ENCODE results near the gene WDR33. TPM values are rescaled to one million over a fixed set of nuclear protein-coding genes. Genes with fewer than 3 reads are reported as not detected.
A peak's percentile ranks its signal among the peaks of the same experiment; 100 is the strongest.
"Not testable (repeated sequence)": the region's sequence is repeated elsewhere in the genome, so short reads cannot be mapped to it uniquely, and the experiment has no call there.

The WDR33 gene
- total RNA-seq, 2 experiments from 2014 or later = 61.1 to 63.2 TPM

DNA sequence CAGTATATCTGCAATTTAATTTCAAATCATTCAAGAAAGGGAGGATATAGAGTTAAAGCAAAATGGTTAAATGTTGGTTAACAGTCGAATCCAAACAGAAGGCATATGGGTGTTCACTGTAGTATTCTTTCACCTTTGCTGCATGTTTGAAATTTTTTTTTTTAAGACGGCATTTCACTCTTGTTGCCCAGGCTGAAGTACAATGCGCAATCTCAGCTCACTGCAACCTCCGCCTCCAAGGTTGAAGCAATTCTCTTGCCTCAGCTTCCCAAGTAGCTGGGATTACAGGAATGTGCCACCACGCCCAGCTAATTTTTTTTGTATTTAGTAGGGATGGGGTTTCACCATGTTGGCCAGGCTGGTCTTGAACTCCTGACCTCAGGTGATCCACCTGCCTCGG is 4.1 kb downstream of the WDR33 start:
- H3K27me3 Mint-ChIP-seq (ENCODE audit: low read depth); H3K27ac Mint-ChIP-seq; H3K4me3 Mint-ChIP-seq; H3K9me3 Mint-ChIP-seq; DNase-seq; intact Hi-C loops (cut with micrococcal nuclease): not testable (repeated sequence)
- CTCF ChIA-PET = interaction anchor here (0.7 kb wide), 1 partner anchor 65 kb away, joined by 4 read pairs; no protein-coding TSS in a partner anchor
- Mint-ChIP-seq H3K4me1 (ENCODE audit: low read depth) (peaks cover 58% of the 10 kb centered on the region), H3K36me3 (ENCODE audit: low read depth) (peaks cover 17% of the 10 kb centered on the region)

DNA sequence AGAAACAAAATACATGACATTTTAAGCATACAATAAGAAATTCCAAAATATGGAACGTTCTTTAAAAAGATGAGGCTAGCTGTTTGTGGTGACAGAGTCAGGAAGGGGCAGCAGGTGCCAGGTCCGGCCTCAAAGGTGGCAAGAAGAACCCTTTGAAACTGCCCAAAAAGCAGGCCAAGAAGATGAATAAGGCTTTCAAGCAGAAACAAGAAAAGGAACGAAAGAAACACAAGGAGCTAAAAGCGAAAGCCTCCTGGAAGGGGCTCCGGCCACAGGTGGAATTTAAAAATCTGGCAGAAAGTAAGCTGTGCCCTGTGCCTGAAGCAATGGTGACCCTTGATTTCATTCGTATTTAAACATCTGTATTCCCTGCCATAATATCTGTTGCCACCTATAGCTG is 5.5 kb downstream of the WDR33 start:
- Mint-ChIP-seq H3K36me3 (ENCODE audit: low read depth) (peaks cover 21% of the 10 kb centered on the region), H3K9me3 (no peaks in the 10 kb centered on the region), H3K27me3 (ENCODE audit: low read depth) (no peaks in the 10 kb centered on the region), H3K4me1 (ENCODE audit: low read depth) (peaks cover 65% of the 10 kb centered on the region), H3K27ac (no peak overlapping the region), H3K4me3 (no peak overlapping the region)
- CTCF ChIA-PET = no interaction called here
- no peak for DNase-seq
- intact Hi-C loops (cut with micrococcal nuclease) = no loop called here

DNA sequence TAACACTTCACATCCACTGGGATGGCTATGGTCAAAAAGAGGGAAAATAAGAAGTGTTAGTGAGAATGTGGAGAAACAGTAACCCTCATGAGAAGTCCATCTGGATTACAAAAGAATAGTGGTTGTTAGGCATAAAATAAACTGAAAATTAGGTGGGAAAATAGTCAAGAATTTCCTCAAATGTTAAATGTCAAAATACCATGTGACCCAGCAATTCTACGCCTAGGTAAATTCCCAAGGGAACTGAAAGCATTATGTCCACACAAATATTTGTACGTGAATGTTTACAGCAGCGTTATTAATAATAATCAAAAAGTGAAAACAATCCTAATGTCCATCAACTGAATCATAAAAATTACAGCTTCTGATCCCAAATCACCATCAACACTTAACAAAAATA is 11.0 kb downstream of the WDR33 start:
- no peak for DNase-seq
- no peak overlapping the region for H3K27ac Mint-ChIP-seq
- H3K36me3 Mint-ChIP-seq (ENCODE audit: low read depth) = peaks cover 24% of the 10 kb centered on the region
- H3K4me3 Mint-ChIP-seq = no peak overlapping the region
- no peaks in the 10 kb centered on the region for H3K27me3 Mint-ChIP-seq (ENCODE audit: low read depth)
- H3K9me3 Mint-ChIP-seq = no peaks in the 10 kb centered on the region
- H3K4me1 Mint-ChIP-seq (ENCODE audit: low read depth) = peaks cover 63% of the 10 kb centered on the region
- CTCF ChIA-PET = interaction anchor here (1.1 to 1.3 kb wide), 2 partner anchors 11 to 46 kb away, joined by 3 to 6 read pairs; partner anchors contain the start of gene WDR33
- intact Hi-C loops (cut with micrococcal nuclease) = no loop called here

DNA sequence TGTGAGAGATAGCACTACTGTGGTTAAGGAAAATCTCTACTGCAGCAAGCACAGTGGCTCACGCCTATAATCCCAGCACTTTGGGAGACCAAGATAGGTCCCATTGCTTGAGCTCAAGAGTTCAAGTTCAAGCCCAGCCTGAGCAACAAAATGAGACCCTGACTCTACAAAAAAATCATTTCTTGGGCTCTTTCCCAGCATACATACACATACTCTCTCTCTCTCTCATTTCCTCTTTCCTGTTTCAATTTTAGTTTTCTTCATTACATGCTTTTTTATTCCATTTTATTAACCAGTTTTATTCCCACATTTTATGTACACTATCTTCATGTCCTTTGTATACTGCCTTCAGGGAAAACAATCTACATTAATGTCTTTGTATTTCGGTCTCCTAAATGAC is 14.6 kb downstream of the WDR33 start:
- Mint-ChIP-seq H3K4me1 (ENCODE audit: low read depth) (peaks cover 62% of the 10 kb centered on the region), H3K27ac (peak overlapping the region; percentile 58)

DNA sequence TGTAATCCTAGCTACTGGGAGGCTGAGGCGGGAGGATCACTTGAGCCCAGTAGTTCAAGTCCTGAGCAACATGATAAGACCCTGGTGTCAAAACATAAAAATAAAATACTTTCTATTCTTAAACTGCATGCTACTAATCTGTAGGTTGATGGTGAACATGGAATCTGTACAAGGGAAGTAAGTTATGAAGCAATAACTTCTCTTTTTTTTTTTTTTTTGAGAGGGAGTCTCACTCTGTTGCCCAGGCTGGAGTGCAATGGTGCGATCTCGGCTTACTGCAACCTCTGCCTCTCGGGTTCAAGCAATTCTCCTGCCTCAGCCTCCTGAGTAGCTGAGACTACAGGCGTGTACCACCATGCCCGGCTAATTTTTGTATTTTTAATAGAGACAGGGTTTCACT is 16.1 kb downstream of the WDR33 start:
- Mint-ChIP-seq H3K36me3 (ENCODE audit: low read depth) (peaks cover 19% of the 10 kb centered on the region), H3K4me1 (ENCODE audit: low read depth) (peaks cover 55% of the 10 kb centered on the region)
- intact Hi-C loops (cut with micrococcal nuclease); DNase-seq; H3K27me3 Mint-ChIP-seq (ENCODE audit: low read depth); H3K9me3 Mint-ChIP-seq; H3K27ac Mint-ChIP-seq; H3K4me3 Mint-ChIP-seq: not testable (repeated sequence)
- CTCF ChIA-PET = interaction anchor here (0.9 kb wide), 1 partner anchor 14 kb away, joined by 5 read pairs; no protein-coding TSS in a partner anchor

More for the DNA sequence above, 14.6 kb downstream of the WDR33 start:
- Mint-ChIP-seq H3K36me3 (ENCODE audit: low read depth) (peaks cover 22% of the 10 kb centered on the region), H3K4me3 (no peak overlapping the region), H3K27me3 (ENCODE audit: low read depth) (no peaks in the 10 kb centered on the region), H3K9me3 (no peaks in the 10 kb centered on the region)
- CTCF ChIA-PET = interaction anchor here (0.7 kb wide), 1 partner anchor 192 kb away, joined by 3 read pairs; no protein-coding TSS in a partner anchor
- no peak for DNase-seq
- intact Hi-C loops (cut with micrococcal nuclease) = no loop called here

DNA sequence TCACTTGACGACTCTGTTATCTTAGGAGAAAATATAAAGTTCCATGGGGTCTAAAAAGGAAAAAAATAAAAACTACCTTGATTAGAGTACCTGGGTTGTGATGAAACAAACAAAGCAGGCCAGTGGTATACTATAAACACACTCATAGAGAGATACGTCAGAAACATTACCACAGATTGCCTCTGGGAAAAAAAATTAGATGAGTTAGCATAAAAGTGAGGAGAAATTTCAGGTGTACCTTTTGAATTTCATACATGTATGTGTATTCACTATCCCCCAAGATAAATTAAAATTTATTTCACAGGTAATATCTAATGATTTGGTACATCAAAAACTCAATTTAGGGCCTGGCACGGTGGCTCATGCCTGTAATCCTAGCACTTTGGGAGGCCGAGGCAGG is 18.2 kb downstream of the WDR33 start:
- CTCF ChIA-PET = interaction anchor here (0.6 kb wide), 1 partner anchor 49 kb away, joined by 3 read pairs; no protein-coding TSS in a partner anchor
- no peak for DNase-seq
- Mint-ChIP-seq H3K4me1 (ENCODE audit: low read depth) (peaks cover 44% of the 10 kb centered on the region), H3K27me3 (ENCODE audit: low read depth) (no peaks in the 10 kb centered on the region), H3K9me3 (peaks cover 2% of the 10 kb centered on the region), H3K4me3 (no peak overlapping the region), H3K36me3 (ENCODE audit: low read depth) (peaks cover 16% of the 10 kb centered on the region), H3K27ac (no peak overlapping the region)
- intact Hi-C loops (cut with micrococcal nuclease) = no loop called here

DNA sequence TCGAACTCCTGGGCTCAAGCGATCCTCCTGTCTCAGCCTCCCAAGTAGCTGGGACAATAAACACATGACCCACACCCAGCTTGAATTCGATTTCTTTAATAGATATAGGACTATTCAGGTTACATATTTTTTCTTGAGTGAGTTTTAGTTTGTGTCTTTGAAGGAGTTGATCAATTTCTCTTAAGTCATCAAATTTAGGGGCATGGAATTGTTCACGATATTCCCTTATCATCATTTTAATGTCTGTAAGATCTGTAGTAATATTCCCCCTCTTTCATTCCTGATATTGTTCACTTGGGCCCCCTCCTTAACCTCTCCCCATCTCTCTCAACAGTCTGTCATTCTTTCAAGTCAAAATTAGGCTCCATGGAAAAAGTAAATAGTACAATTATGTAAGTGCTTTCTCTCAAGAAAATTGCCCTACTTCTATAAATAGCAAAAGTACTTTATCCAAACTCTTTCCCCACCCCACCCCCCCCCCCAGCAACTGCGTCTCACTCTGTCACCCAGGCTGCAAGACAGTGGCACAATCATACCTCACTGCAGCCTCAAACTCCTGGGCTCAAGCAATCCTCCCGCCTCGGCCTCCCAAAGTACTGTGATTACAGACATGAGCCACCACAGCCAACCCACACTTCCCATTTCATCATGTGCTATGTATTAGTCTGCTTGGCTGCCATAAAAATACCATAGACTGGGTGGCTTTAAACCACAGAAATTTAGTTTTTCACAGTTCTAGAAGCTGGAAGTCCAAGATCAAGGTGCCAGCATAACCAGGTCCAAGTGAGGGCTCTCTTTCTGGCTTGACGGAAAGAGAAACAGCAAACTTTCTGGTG is 20.1 kb downstream of the WDR33 start:
- peaks cover 7% of the 10 kb centered on the region for H3K36me3 Mint-ChIP-seq (ENCODE audit: low read depth)
- peaks cover 29% of the 10 kb centered on the region for H3K4me1 Mint-ChIP-seq (ENCODE audit: low read depth)
- peaks cover 2% of the 10 kb centered on the region for H3K9me3 Mint-ChIP-seq
- H3K27me3 Mint-ChIP-seq (ENCODE audit: low read depth) = no peaks in the 10 kb centered on the region
- H3K4me3 Mint-ChIP-seq = no peak overlapping the region
- CTCF ChIA-PET = interaction anchor here (1.0 kb wide), 1 partner anchor 14 kb away, joined by 3 read pairs; no protein-coding TSS in a partner anchor
- H3K27ac Mint-ChIP-seq = no peak overlapping the region
- intact Hi-C loops (cut with micrococcal nuclease) = no loop called here
- no peak for DNase-seq

DNA sequence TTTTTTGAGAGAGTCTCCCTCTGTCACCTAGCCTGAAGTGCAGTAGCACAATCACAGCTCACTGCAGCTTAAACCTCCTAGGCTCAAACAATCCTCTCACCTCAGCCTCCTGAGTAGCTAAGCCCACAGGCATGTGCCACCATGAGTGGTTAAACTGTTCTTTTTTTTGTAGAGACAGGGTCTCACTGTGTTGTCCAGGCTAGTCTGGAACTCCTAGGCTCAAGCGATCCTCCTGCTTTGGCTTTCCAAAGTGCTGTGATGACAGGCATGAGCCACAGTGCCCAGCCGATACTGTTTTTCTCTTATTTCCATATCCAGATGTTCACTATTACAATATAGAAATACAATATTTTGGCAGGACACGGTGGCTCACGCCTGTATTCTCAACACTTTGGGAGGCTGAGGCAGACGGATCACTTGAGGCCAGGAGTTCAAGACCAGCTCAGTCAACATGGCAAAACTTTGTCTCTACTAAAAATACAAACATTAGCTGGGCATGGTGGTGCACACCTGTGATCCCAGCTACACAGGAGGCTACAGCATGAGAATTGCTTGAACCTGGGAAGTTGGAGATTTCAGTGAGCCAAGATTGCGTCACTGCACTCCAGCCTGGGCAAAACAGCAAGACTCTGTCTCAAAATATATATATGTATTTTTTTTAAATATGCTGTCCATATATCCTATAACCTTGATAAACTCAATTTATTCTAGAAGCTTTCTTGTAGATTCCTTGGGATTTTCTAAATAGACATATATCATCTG is 24.7 kb downstream of the WDR33 start:
- CTCF ChIA-PET = no interaction called here
- peaks cover 13% of the 10 kb centered on the region for H3K36me3 Mint-ChIP-seq (ENCODE audit: low read depth)
- H3K4me3 Mint-ChIP-seq = no peak overlapping the region
- DNase-seq = no peak
- no peak overlapping the region for H3K27ac Mint-ChIP-seq
- H3K4me1 Mint-ChIP-seq (ENCODE audit: low read depth) = peaks cover 16% of the 10 kb centered on the region
- peaks cover 2% of the 10 kb centered on the region for H3K9me3 Mint-ChIP-seq
- intact Hi-C loops (cut with micrococcal nuclease) = no loop called here
- no peaks in the 10 kb centered on the region for H3K27me3 Mint-ChIP-seq (ENCODE audit: low read depth)

DNA sequence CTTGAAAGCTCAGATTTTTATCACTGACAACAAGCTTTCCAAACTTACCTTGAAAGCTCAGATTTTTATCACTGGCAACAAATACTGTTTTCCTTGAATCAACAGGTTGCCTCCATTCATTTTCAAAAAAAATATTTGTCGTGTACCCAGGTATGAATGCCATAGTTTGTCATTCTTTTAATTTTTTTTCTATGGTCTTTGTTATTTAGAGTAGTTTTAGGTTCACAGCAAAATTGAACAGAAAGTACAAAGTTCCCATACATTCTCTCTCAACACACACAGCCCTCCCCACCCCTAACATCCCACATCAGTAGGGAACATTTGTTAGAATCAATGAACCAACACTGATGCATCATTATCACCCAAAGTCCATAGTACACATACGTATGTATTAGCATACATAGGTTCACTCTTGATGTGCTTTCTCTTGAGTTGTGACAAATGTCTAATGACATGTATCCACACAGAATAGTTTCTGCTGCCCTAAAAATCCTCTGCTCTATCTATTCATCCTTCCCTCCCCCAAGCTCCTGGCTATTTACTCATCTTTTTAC is 25.9 kb downstream of the WDR33 start:
- no peak for DNase-seq
- H3K36me3 Mint-ChIP-seq (ENCODE audit: low read depth) = peaks cover 15% of the 10 kb centered on the region
- no peaks in the 10 kb centered on the region for H3K27me3 Mint-ChIP-seq (ENCODE audit: low read depth)
- H3K4me3 Mint-ChIP-seq = no peak overlapping the region
- no peaks in the 10 kb centered on the region for H3K9me3 Mint-ChIP-seq
- no peak overlapping the region for H3K27ac Mint-ChIP-seq
- CTCF ChIA-PET = no interaction called here
- H3K4me1 Mint-ChIP-seq (ENCODE audit: low read depth) = peaks cover 16% of the 10 kb centered on the region
- intact Hi-C loops (cut with micrococcal nuclease) = no loop called here

DNA sequence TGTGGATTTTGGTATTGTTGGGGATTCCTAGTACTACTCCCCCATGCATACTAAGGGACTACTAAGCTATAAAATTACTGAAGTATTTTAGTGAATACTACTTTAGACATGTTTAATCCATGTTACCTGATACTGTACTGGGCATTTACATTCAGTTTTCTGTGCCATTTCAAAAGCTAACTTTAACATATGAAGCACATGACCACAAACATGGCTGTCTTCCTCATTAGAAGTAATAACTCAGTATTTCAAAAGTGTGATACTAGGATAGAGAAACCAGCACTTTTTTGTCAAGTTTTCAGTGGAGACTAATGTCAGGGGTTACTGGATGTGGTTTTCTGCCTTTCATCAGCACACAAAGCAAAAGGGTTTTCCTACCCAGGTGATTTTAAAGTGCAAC is 27.9 kb downstream of the WDR33 start:
- intact Hi-C loops (cut with micrococcal nuclease) = no loop called here
- H3K4me1 Mint-ChIP-seq (ENCODE audit: low read depth) = peaks cover 27% of the 10 kb centered on the region

DNA sequence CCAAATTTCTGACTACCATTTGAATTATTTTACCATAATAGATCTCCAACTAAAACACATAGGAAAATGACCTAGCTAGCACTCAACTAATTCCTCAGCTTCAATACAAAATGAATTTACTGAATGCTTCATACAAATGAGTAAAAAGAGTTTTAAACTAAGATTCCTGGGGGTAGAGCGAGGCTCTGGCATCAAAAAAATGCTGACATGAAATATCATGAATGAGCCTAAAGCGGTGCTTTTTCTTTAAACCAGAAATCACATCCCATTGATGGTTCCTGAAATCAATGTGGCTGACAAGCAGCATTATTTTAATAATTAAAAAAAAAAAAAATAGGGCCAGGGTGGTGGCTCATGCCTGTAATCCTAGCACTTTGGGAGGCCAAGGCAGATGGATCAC is 32.1 kb downstream of the WDR33 start:
- CTCF ChIA-PET = interaction anchor here (0.7 to 1.1 kb wide), 2 partner anchors 21 to 25 kb away, joined by 3 to 4 read pairs; no protein-coding TSS in a partner anchor
- Mint-ChIP-seq H3K27me3 (ENCODE audit: low read depth) (no peaks in the 10 kb centered on the region), H3K9me3 (no peaks in the 10 kb centered on the region), H3K4me3 (no peak overlapping the region), H3K4me1 (ENCODE audit: low read depth) (peaks cover 45% of the 10 kb centered on the region), H3K36me3 (ENCODE audit: low read depth) (peaks cover 19% of the 10 kb centered on the region), H3K27ac (no peak overlapping the region)
- intact Hi-C loops (cut with micrococcal nuclease) = no loop called here
- no peak for DNase-seq

More for the DNA sequence above, 27.9 kb downstream of the WDR33 start:
- H3K9me3 Mint-ChIP-seq = no peaks in the 10 kb centered on the region
- no peaks in the 10 kb centered on the region for H3K27me3 Mint-ChIP-seq (ENCODE audit: low read depth)
- no peak for DNase-seq
- CTCF ChIA-PET = interaction anchor here (0.5 kb wide), 1 partner anchor 191 kb away, joined by 3 read pairs; no protein-coding TSS in a partner anchor
- peaks cover 22% of the 10 kb centered on the region for H3K36me3 Mint-ChIP-seq (ENCODE audit: low read depth)
- H3K4me3 Mint-ChIP-seq = no peak overlapping the region
- H3K27ac Mint-ChIP-seq = no peak overlapping the region

DNA sequence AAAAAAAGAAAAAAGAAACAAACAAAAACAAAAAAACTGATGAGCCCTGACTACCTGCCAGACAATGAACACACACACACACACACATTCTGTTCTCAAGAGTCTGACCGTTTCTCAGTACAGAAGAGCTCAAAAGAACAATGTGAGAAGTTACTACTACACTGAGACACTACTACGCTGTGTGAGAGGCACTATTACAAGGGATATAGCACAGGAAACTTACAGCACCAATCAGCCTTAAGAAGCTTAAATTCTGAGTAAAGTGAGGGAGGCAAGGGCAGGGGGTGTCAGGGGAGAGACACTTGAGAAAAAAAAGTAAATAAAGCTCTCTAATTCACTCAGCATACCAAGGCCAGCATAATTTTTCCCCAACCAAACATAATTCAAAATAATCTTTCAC is 32.5 kb downstream of the WDR33 start:
- intact Hi-C loops (cut with micrococcal nuclease) = no loop called here
- H3K36me3 Mint-ChIP-seq (ENCODE audit: low read depth) = peaks cover 19% of the 10 kb centered on the region
- no peak for DNase-seq
- no peak overlapping the region for H3K4me3 Mint-ChIP-seq
- H3K27me3 Mint-ChIP-seq (ENCODE audit: low read depth) = no peaks in the 10 kb centered on the region
- H3K27ac Mint-ChIP-seq = no peak overlapping the region
- no peaks in the 10 kb centered on the region for H3K9me3 Mint-ChIP-seq
- CTCF ChIA-PET = interaction anchor here (0.7 to 1.1 kb wide), 2 partner anchors 21 to 25 kb away, joined by 3 to 4 read pairs; no protein-coding TSS in a partner anchor
- peaks cover 45% of the 10 kb centered on the region for H3K4me1 Mint-ChIP-seq (ENCODE audit: low read depth)

All from activated naive CD4-positive, alpha-beta T cell treated with anti-CD3 and anti-CD28 coated beads for 36 hours (primary cell).